Thoracic aorta (tissue), 2 donors: ENCODE measurements around the gene DNASE1L2. TPM values are rescaled to one million over a fixed set of nuclear protein-coding genes. Genes with fewer than 3 reads are reported as not detected.

Source experiments
- ATAC-seq: fragments of 150-250 bp; one replicate; pipeline ENCODE4 v1.8.0; 2017; ENCODE audit warnings: low read depth; ENCODE audit not compliant: insufficient number of reproducible peaks, low FRiP score
- DNase-seq: peaks from one replicate; pipeline ENCODE4 v3.0.0-alpha.2; 2020; ENCODE audit warnings: low spot score
- H3K27ac ChIP-seq, 2 donors: fragments of 200-600 bp; sonication (generic); 1 replicate in 1 of 2; 2 replicates in 1 of 2; pipeline ENCODE4 v1.5.1; 2016; ENCODE audit warnings: mild to moderate bottlenecking in 2 of 2, moderate library complexity in 2 of 2
- H3K27me3 ChIP-seq: fragments of 200-600 bp; sonication (generic); replicated peaks from 2 replicates; pipeline ENCODE4 v1.6.0; 2016; ENCODE audit warnings: mild to moderate bottlenecking; ENCODE audit not compliant: insufficient read depth
- H3K36me3 ChIP-seq: fragments of 200-600 bp; sonication (generic); one replicate; pipeline ENCODE4 v1.5.1; 2016
- H3K4me1 ChIP-seq, 2 donors: fragments of 200-600 bp; sonication (generic); 1 replicate in 1 of 2; 2 replicates in 1 of 2; pipeline versions ENCODE4 v1.5.1 to v1.6.0; 2016; ENCODE audit warnings: low read depth in 2 of 2, mild to moderate bottlenecking in 1 of 2; ENCODE audit not compliant: control insufficient read depth in 1 of 2
- H3K4me3 ChIP-seq: fragments of 200-600 bp; sonication (generic); 2 replicates; pipeline ENCODE4 v1.5.1; 2016; ENCODE audit warnings: mild to moderate bottlenecking
- H3K9me3 ChIP-seq: fragments of 200-600 bp; sonication (generic); 2 replicates; pipeline ENCODE4 v1.5.1; 2016
- CTCF ChIP-seq: fragments of 200-600 bp; sonication (generic); IDR thresholded peaks from one replicate; pipeline ENCODE4 v1.5.1; 2019; ENCODE audit warnings: antibody characterized with exemption
- total RNA-seq, 2 donors: library from RNA; depleted of rRNA; stranded (reverse); fragments of >200 nt; gene quantifications; one replicate each; pipeline versions ENCODE4 v1.1.0 to v1.2.3, GENCODE V29; 2016

Gene DNASE1L2
- total RNA-seq, 2 donors from 2014 or later = 2.3 to 10.7 TPM

GRCh38 chr16:2226918-2227317 lies 9.3 kb upstream of the DNASE1L2 start:
- no peaks in the 10 kb centered on the region for H3K9me3 ChIP-seq
- H3K4me3 ChIP-seq = no peak overlapping the region
- no peak overlapping the region for H3K27ac ChIP-seq
- H3K27me3 ChIP-seq = no peaks in the 10 kb centered on the region
- DNase-seq (no peak), ATAC-seq (no peak)
- H3K36me3 ChIP-seq = peaks cover 29% of the 10 kb centered on the region
- H3K4me1 ChIP-seq = peaks cover 12 to 14% of the 10 kb centered on the region in 2 donors
- TF ChIP-seq CTCF = no peak

- Histone ChIP-seq H3K4me1 (peaks cover 12 to 14% of the 10 kb centered on the region in 2 donors), H3K27ac (no peak overlapping the region), H3K27me3 (no peaks in the 10 kb centered on the region), H3K9me3 (no peaks in the 10 kb centered on the region), H3K36me3 (peaks cover 42% of the 10 kb centered on the region), H3K4me3 (no peak overlapping the region)
- ATAC-seq = no peak
- no peak for TF ChIP-seq CTCF
- DNase-seq = no peak
These were observed 8.0 kb upstream of the DNASE1L2 start for GRCh38 chr16:2228161-2228824.

GRCh38 chr16:2229091-2229490 lies 7.2 kb upstream of the DNASE1L2 start:
- no peak for ATAC-seq
- H3K9me3 ChIP-seq = no peaks in the 10 kb centered on the region
- no peak overlapping the region for H3K27ac ChIP-seq
- no peaks in the 10 kb centered on the region for H3K27me3 ChIP-seq
- peaks cover 11 to 13% of the 10 kb centered on the region in 2 donors for H3K4me1 ChIP-seq
- TF ChIP-seq CTCF = no peak
- no peak overlapping the region for H3K4me3 ChIP-seq
- no peak for DNase-seq
- peaks cover 50% of the 10 kb centered on the region for H3K36me3 ChIP-seq

DNA sequence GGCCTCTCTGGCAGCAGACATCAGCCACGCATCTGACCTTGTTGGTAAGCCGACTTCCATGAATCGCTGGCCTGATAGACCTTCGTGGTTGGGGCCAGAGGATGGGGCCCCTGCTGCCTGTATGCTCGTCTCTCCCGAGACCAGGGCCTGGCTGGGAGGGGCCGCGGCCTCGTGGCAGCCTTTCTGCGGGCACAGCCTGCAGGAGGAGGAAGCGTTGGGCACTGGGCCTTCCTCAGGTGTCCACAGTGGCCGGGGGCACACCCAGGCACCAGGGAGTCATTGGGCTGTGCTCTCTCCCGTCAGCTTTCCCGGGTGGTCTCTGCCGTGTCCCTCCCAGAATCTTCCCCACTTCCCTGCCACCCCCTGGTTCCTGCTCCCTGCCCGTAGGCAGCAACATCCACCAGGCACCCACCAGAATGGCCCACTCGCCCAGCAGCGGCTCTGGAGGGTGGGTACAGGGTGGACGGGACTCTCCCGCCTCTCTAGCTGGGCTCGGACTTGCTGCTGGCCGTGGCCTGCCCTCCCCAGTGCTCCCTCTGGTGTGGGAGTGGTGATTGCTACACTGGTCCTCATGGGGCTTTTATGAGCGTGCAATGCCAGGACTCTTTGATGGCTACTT lies 6.5 kb upstream of the DNASE1L2 start:
- TF ChIP-seq CTCF = no peak
- no peaks in the 10 kb centered on the region for H3K27me3 ChIP-seq
- peaks cover 5 to 6% of the 10 kb centered on the region in 2 donors for H3K4me1 ChIP-seq
- no peak overlapping the region for H3K27ac ChIP-seq
- no peak for ATAC-seq
- DNase-seq = no peak
- peaks cover 55% of the 10 kb centered on the region for H3K36me3 ChIP-seq
- no peaks in the 10 kb centered on the region for H3K9me3 ChIP-seq
- H3K4me3 ChIP-seq = no peak overlapping the region

- H3K9me3 ChIP-seq = no peaks in the 10 kb centered on the region
- DNase-seq (no peak), ATAC-seq (no peak)
- no peak for TF ChIP-seq CTCF
- H3K4me1 ChIP-seq = no peaks in the 10 kb centered on the region
- H3K27ac ChIP-seq = no peak overlapping the region
- no peaks in the 10 kb centered on the region for H3K27me3 ChIP-seq
- peaks cover 62% of the 10 kb centered on the region for H3K36me3 ChIP-seq
- no peak overlapping the region for H3K4me3 ChIP-seq
These were observed 5.9 kb upstream of the DNASE1L2 start for GRCh38 chr16:2230376-2230775.
